GM19467 (cell line): ENCODE measurements around the gene GPLD1.
"Not testable (repeated sequence)": the region's sequence is repeated elsewhere in the genome, so short reads cannot be mapped to it uniquely, and the experiment has no call there.

Experiments
- ATAC-seq: cut with Tn5 transposase; IDR thresholded peaks from one replicate; pipeline ENCODE4 v1.9.1; 2021; ENCODE audit warnings: mild to moderate bottlenecking, moderate library complexity; ENCODE audit not compliant: unreplicated experiment

The GPLD1 gene

GRCh38 chr6:24489470-24489869, at the start of gene GPLD1:
Gene GPLD1 (minus strand): TSS chr6:24489578. CDS start chr6:24489511, 67 bp downstream.
- ATAC-seq: no peak

DNA sequence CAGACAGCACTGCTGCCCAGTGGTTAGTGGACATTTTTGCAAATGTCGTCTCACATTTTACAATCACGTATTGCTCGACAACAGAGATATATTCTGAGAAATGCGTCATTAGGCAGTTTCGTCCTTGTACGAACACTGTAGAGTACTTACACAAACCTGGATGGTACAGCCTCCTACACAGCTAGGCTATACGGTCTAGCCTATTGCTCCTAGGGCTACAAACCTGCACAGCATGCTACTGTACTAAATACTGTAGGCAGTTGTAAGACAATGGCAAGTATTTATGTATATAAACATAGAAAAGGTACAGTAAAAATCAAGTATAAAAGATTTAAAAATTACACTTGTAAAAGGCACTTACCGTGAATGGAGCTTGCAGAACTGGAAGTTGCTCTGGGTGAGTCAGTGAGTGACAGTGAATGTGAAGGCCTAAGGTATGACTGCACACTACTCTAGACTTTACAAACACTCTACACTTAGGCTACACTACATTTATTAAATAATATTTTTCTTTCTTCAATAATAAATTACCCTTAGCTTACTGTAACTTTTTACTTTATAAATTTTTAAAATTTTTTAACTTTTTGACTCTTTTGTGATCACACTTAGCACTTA, 48.5 kb upstream of the GPLD1 start:
- ATAC-seq: no peak

DNA sequence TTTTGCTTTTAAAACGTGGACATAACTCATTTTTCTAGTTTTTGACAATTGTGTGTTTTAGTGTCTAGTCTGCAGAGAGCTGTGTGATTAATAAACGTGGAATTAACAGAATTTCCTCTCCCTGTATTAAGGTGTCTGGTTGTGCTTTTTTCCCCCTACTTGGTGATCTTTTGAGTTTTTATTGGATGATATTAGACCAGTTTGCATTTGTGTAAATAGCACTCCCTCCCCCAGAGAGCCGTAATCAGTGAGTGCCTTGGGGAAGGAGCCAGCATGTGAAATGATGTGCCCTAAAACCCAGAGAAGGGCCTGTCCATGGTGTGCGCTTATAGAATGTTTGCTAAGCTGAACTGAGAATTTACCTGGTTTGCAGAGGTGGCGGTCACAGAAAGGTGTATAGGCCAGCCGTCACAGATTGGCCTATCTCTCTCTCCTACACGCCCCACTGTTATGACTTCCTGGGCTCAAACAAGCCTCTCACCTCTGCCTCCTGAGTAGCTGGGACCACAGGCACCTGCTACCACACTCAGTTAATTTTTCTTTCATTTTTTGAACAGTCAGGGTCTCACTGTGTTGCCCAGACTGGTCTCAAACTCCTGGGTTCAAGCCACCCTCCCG, 47.8 kb upstream of the GPLD1 start:
- ATAC-seq: no peak

GRCh38 chr6:24536466-24536865, 47.1 kb upstream of the GPLD1 start:
- ATAC-seq: no peak

- ATAC-seq: no peak
These were observed 45.8 kb upstream of the GPLD1 start for GRCh38 chr6:24535210-24535609.

DNA sequence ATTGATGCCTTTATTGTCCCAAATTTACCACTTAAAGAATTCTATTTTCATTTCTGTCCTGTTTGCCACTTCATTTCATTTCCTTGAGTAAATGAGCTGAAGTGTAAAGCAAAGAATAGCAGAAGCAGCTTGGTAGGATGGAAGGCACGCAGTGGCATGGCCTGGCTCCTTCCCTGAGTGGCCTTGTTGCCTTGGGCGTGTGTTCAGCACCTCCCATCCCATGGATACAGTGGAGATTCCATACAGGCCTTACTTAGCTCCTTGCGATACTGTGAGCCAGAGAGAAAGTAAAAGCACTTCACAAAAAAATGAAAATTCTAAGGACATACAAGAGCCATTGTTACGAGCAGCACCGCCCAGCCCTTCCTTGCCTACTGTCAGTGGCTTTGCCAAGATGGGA, 45.0 kb upstream of the GPLD1 start:
- ATAC-seq: no peak

- ATAC-seq: no peak
These were observed 40.6 kb upstream of the GPLD1 start for GRCh38 chr6:24529985-24530384.

DNA sequence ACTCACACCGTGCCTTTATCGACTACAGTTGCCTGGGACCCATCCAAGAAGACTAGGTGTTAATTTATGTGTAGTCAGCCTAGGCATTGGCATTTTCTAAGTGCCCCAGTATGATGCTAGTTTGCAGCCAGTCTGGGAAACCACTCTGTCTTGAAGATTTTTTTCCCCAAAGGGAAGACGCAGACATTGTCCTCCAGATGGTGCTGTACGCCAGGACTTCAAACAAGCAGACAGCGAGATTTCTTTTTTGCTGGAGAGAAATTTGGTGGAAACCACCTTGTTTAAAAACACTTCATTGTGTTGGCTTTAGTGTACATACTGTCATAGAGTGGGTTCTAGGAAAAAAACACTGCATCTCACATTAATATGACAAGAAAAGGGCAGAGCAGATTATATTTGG, 35.4 kb upstream of the GPLD1 start:
- no peak for ATAC-seq

DNA sequence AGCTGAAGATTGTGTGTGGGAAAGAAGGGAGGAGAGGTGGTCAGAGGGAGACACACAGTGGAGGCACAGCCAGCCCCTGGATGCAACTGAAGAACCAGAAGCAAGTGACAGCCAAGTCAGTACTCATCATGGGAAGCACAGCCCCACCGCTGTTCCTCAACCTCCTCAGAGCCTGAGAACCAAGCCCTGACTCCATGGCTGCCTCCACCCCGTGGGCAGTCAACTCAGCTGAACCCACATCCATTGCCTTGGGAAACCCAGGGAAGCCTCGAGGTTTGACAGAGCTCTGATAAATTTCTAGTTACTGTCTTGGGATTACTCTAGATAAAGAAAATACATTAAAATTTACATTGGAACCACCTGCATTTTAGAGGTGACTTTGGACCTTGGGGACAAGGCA, 35.0 kb upstream of the GPLD1 start:
- ATAC-seq: no peak

- peak; percentile 32 for ATAC-seq
These were observed 33.1 kb upstream of the GPLD1 start for GRCh38 chr6:24522228-24523176.

DNA sequence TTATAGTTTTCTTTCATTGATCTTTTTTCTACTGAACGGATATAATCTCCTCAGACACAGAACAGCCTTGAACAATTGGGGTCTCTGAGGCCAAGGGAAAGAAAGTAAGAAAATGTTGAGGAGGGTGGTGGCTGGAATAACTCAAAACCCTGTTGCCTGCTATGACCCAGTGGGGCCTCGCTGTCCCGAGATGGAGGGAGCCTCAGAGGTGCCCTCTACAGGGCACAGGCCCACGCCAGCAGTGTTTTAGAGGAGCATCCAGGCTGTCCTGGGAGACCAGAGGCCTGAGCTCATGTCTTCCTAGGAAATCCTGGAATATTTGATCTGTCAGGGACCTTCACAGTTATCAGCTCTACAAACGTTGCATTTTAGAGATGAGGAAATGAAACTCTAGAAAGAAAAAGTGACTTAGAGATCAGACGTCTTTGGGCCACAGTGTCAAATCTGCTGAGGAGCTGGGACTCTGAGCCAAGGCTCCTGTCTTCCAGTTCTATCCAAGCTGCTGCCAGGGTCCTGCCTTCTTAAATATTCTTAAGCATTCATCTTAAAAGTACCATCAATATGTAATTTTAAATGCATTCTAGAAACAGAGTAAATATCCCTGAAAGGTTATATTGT, 31.7 kb upstream of the GPLD1 start:
- no peak for ATAC-seq

DNA sequence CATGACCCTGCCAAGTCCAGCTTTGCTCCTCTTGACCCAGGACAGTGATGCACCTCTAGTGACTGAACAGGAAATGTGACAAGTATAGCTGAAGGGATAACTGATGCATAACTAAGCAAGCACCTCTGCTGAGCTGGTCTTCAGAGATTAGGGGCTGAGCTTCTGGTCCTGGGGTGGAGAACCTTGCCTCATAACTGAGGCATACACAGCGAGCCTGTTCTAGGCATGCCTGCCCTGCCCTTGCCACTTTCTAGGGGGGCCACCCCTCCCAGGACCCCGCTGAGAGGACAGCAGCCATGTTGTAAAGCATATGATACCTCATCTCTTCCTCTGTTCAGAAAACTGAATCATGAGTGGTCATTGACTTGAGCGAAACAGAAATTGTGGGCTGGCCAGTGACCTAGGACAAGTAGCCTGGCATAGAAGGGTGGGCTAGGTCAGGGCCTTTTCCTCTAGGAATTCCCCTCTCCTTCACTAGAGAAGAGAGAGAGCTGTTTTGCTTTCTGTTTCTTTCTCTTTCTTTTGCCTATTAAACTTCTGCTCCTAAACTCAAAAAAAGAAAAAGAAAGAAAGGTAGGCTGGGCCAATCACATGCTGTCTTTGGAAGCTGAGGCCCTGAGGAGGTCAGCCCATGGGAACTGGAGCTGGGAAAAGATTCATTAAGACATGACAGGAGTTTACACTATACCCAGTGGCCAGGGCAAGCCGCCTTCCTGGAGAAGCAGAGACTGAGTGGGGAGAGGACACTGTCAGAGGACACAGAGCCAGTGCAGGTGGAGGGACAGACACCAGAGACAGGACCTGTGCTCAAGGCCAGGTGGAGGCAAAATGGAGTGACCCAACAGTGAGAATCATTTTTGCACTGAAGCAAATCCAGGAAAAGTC, 28.5 kb upstream of the GPLD1 start:
- peak; percentile 66 for ATAC-seq

- ATAC-seq: peak; percentile 46
These were observed 24.2 kb upstream of the GPLD1 start for GRCh38 chr6:24513602-24514001.

DNA sequence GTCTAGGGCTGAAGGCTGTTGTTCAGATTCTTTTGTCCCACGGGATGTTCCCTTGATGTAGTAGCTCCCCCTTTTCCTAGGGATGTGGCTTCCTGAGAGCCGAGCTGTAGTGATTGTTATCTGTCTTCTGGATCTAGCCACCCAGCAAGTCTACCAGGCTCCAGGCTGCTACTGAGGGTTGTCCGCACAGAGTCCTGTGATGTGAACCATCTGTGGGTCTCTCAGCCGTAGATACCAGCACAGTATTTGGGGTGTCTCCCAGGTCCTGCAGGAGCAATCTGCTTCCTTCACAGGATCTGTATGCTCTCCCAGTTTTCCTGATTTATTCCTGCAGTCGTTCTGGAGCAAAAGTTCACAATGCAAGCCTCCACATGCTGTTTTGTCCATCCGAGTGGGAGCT, 22.6 kb upstream of the GPLD1 start:
- ATAC-seq: not testable (repeated sequence)

DNA sequence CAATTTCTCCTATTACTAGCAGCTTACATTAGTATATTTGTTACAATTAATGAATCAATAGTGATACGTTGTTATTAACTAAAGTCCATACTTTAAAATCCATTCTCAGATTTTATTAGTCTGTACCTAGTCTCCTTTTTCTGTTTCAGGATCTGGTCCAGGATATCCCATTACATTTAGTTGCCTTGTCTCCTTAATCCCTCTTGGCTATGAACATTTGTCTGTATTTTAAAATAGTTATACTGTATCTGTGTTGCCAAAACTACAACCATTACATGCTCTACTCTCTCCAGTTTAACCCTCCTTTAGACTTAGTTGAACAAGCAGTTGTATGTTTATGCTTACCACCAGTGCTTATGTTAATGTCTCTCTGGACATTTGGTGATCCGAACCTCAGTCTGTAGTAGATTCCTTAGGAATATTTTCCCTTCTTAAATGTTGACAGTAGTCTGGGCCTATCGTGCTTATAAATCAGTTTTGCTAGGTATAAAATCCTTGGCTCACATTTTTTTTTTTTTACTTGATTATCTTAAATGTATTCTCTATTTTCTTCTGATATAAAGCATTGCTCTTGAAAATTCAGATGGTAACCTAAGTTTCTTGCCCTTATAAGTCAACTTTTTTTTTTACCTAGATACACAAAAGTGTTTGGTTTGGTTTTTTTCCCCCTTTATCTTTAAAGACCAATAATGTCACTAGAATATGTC, 17.6 kb upstream of the GPLD1 start:
- ATAC-seq: no peak

DNA sequence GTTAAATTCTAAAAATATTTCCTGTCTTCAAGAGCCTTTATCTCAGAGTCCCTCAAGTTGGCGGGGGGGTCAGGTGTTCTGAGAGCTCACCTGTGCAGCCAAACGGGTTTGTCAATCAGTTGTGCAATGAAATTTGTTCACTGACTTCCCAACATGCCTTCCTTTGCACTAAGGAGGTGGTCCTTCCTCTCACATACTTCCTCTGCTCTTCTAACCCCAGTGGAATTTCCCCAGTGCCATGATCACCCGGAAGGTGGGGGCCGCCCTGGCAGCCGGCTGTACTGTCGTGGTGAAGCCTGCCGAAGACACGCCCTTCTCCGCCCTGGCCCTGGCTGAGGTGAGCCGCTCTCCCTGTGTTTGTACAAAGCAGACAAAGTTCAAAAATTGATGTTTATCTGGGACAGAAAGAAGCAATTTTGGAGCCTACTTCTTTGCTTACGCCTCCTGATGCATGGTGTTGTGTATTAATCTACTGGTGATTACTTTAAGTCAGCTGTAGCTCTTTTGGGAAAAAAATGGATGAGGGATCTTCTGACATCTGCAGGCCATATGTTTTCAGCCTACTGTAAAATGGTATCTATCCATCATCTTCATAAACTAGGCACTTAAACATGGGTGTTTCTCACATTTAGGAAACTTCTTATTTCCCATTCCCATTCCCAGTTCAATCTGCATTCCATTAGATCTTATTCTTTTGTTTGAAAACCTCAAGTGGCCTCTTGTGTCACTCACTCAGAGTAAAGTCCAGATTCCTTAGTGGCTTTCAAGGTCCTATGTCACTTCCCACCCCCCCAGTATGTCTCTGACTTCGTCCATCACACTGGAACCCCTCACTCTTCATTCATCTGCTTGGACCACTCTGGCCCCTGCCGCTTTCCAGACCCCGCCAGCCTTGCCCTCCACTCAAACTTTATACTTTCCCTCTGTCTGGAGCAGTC, 15.5 kb upstream of the GPLD1 start:
- ATAC-seq: no peak

DNA sequence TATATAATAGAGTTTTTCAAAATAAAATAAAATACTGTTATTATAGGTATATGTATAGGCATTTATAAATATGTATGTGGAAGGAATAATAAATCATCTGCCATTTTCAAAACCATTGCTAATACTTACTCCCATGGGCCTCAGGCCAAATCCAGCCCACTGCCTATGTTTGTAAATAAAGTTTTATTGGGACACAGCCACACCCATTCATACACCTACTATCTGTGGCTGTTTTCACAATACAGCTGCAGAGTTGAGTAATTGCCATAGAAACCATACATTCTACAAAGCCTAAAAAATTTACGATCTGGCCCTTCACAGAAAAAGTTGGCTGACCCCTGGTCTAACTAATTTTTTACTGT, 14.9 kb upstream of the GPLD1 start:
- no peak for ATAC-seq

GRCh38 chr6:24501914-24502313, 12.5 kb upstream of the GPLD1 start:
- ATAC-seq: no peak

- ATAC-seq: no peak
These were observed 12.0 kb upstream of the GPLD1 start for GRCh38 chr6:24501374-24501773.
